Hepatocyte (in vitro differentiated cells): ENCODE results near the gene DPPA5.

Experiments used
- EZH2 ChIP-seq: fragments of 200-600 bp; sonication (generic); IDR thresholded peaks from 2 replicates; pipeline ENCODE4 v1.6.1; 2016; ENCODE audit warnings: antibody characterized with exemption, mild to moderate bottlenecking, borderline replicate concordance
- EZH2phosphoT487 ChIP-seq: fragments of 200-600 bp; sonication (generic); IDR thresholded peaks from one replicate; pipeline ENCODE4 v1.6.1; 2018; ENCODE audit warnings: antibody characterized with exemption, mild to moderate bottlenecking, low read depth, moderate library complexity; ENCODE audit not compliant: unreplicated experiment, severe bottlenecking
- TF ChIP-seq, protein P1 (sequence below): fragments of 200-600 bp; sonication (generic); IDR thresholded peaks from 2 replicates; pipeline ENCODE4 v1.5.1; 2016; ENCODE audit warnings: antibody characterized with exemption, mild to moderate bottlenecking; ENCODE audit not compliant: poor library complexity

GRCh38 chr6:73393278-73393677, 39.2 kb upstream of the DPPA5 start:
- TF ChIP-seq, protein P1, sequence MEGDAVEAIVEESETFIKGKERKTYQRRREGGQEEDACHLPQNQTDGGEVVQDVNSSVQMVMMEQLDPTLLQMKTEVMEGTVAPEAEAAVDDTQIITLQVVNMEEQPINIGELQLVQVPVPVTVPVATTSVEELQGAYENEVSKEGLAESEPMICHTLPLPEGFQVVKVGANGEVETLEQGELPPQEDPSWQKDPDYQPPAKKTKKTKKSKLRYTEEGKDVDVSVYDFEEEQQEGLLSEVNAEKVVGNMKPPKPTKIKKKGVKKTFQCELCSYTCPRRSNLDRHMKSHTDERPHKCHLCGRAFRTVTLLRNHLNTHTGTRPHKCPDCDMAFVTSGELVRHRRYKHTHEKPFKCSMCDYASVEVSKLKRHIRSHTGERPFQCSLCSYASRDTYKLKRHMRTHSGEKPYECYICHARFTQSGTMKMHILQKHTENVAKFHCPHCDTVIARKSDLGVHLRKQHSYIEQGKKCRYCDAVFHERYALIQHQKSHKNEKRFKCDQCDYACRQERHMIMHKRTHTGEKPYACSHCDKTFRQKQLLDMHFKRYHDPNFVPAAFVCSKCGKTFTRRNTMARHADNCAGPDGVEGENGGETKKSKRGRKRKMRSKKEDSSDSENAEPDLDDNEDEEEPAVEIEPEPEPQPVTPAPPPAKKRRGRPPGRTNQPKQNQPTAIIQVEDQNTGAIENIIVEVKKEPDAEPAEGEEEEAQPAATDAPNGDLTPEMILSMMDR: no peak
- TF ChIP-seq EZH2phosphoT487 (no peak), EZH2 (no peak)
